SK-N-SH treated with all-trans-retinoic acid at 6 μM for 48 hours (cell line): ENCODE results near the gene TLNRD1.

Experiments
- PATZ1 ChIP-seq: fragments of 250-450 bp; sonication (Bioruptor Pico); IDR thresholded peaks from 2 replicates; pipeline ENCODE4 v1.8.0; 2020; ENCODE audit warnings: mild to moderate bottlenecking, moderate library complexity, borderline replicate concordance
- TSHZ2 ChIP-seq: fragments of 250-450 bp; sonication (Bioruptor Pico); IDR thresholded peaks from 2 replicates; pipeline ENCODE4 v1.5.0; 2020; ENCODE audit warnings: mild to moderate bottlenecking, moderate library complexity
- ZFP30 ChIP-seq: fragments of 450-650 bp; formaldehyde crosslinking; IDR thresholded peaks from 2 replicates; pipeline ENCODE4 v1.5.0; 2022; ENCODE audit warnings: mild to moderate bottlenecking, moderate library complexity

GRCh38 chr15:81033508-81033907 is 32.8 kb downstream of the TLNRD1 start:
- TF ChIP-seq PATZ1 (CRISPR knock-in tag): no peak
- no peak for TF ChIP-seq TSHZ2 (CRISPR knock-in tag)
- no peak for TF ChIP-seq ZFP30 (CRISPR knock-in tag)
